Mammary epithelial cell (primary cell): ENCODE results near the gene EYS.

Experiments used
- EZH2 ChIP-seq: IDR thresholded peaks from 2 replicates; pipeline ENCODE4 v1.6.1; 2012; ENCODE audit warnings: low read length, inconsistent platforms, borderline replicate concordance
- TF ChIP-seq, protein P1 (sequence below), 2 donors: IDR thresholded peaks in 1 of 2; conservative IDR thresholded peaks in 1 of 2; 2 replicates each; pipeline ENCODE4 v1.5.1; 2011 to 2012; ENCODE audit warnings: inconsistent platforms in 2 of 2, low read length in 2 of 2, mild to moderate bottlenecking in 2 of 2, control low read depth in 1 of 2, low read depth in 1 of 2; ENCODE audit not compliant: insufficient read depth in 1 of 2; ENCODE audit errors: extremely low read depth in 1 of 2

- no peak for TF ChIP-seq EZH2
- TF ChIP-seq, protein P1, sequence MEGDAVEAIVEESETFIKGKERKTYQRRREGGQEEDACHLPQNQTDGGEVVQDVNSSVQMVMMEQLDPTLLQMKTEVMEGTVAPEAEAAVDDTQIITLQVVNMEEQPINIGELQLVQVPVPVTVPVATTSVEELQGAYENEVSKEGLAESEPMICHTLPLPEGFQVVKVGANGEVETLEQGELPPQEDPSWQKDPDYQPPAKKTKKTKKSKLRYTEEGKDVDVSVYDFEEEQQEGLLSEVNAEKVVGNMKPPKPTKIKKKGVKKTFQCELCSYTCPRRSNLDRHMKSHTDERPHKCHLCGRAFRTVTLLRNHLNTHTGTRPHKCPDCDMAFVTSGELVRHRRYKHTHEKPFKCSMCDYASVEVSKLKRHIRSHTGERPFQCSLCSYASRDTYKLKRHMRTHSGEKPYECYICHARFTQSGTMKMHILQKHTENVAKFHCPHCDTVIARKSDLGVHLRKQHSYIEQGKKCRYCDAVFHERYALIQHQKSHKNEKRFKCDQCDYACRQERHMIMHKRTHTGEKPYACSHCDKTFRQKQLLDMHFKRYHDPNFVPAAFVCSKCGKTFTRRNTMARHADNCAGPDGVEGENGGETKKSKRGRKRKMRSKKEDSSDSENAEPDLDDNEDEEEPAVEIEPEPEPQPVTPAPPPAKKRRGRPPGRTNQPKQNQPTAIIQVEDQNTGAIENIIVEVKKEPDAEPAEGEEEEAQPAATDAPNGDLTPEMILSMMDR (conservative IDR thresholded peaks at IDR 0.05 in 1 of 2, IDR thresholded peaks at IDR 0.05 in 1 of 2; ENCODE audit: extremely low read depth in 1 of 2, insufficient read depth in 1 of 2, low read depth in 1 of 2, low read length in 2 of 2), result no peak
Measured at GRCh38 chr6:63888416-63888815, 1818.6 kb downstream of the EYS start.
